WTC11 (cell line): ENCODE data around the gene CHN1. TPM values are rescaled to one million over a fixed set of nuclear protein-coding genes. Genes with fewer than 3 reads are reported as not detected.

Experiments used
- ATAC-seq: fragments of 200-7000 bp; cut with Tn5 transposase; 2 replicates; pipeline ENCODE4 v1.10.0; 2021; ENCODE audit warnings: mild to moderate bottlenecking, moderate library complexity
- CTCF ChIA-PET: fragments of 300-600 bp; sonication (Branson Sonifier 250); formaldehyde crosslinking; loops from one replicate; lab custom pipeline; 2021; ENCODE audit warnings: antibody characterized with exemption; lab: Charles Lee
- POLR2A ChIA-PET: fragments of 350-600 bp; sonication (Branson Sonifier 250); formaldehyde crosslinking; loops from one replicate; lab custom pipeline; 2021; ENCODE audit warnings: antibody characterized with exemption; lab: Charles Lee
- DNase-seq: peaks from one replicate; pipeline ENCODE4 v3.0.0; 2021; ENCODE audit warnings: low spot score
- H3K27ac Mint-ChIP-seq: 2 replicates; pipeline ENCODE4 v1.8.0; 2021; ENCODE audit warnings: mixed read lengths
- H3K27me3 Mint-ChIP-seq: 2 replicates; pipeline ENCODE4 v1.8.0; 2021; ENCODE audit warnings: low read depth, mild to moderate bottlenecking, moderate library complexity, mixed read lengths
- H3K36me3 Mint-ChIP-seq: 2 replicates; pipeline ENCODE4 v1.8.0; 2021; ENCODE audit warnings: mixed read lengths
- H3K4me1 Mint-ChIP-seq: 2 replicates; pipeline ENCODE4 v1.8.0; 2022; ENCODE audit warnings: mixed read lengths
- H3K4me3 Mint-ChIP-seq: 2 replicates; pipeline ENCODE4 v1.8.0; 2021; ENCODE audit warnings: mild to moderate bottlenecking, moderate library complexity, mixed read lengths
- H3K9me3 Mint-ChIP-seq: 2 replicates; pipeline ENCODE4 v1.8.0; 2021; ENCODE audit warnings: mixed read lengths
- ATF1 ChIP-seq: sonication (generic); formaldehyde crosslinking; IDR thresholded peaks from 2 replicates; pipeline ENCODE4 v1.8.1; 2023; ENCODE audit warnings: mild to moderate bottlenecking, moderate library complexity, missing genetic modification reagents
- ATF3 ChIP-seq: sonication (generic); formaldehyde crosslinking; conservative IDR thresholded peaks from 2 replicates; pipeline ENCODE4 v1.8.1; 2022; ENCODE audit warnings: mild to moderate bottlenecking, missing genetic modification reagents
- E2F4 ChIP-seq: sonication (generic); formaldehyde crosslinking; IDR thresholded peaks from 2 replicates; pipeline ENCODE4 v1.8.1; 2022; ENCODE audit warnings: low read depth, mild to moderate bottlenecking, moderate library complexity, missing genetic modification reagents, borderline replicate concordance
- ELF4 ChIP-seq: sonication (generic); formaldehyde crosslinking; IDR thresholded peaks from 2 replicates; pipeline ENCODE4 v1.8.1; 2022; ENCODE audit warnings: low read depth, mild to moderate bottlenecking, moderate library complexity, missing genetic modification reagents
- FOXK1 ChIP-seq: sonication (generic); formaldehyde crosslinking; IDR thresholded peaks from 2 replicates; pipeline ENCODE4 v1.8.0; 2022; ENCODE audit warnings: mild to moderate bottlenecking, moderate library complexity, missing genetic modification reagents
- HMGA2 ChIP-seq: fragments of 250-450 bp; sonication (Bioruptor Pico); IDR thresholded peaks from 2 replicates; pipeline ENCODE4 v1.4.0; 2021; ENCODE audit warnings: mild to moderate bottlenecking, moderate library complexity
- IRF1 ChIP-seq: sonication (generic); formaldehyde crosslinking; IDR thresholded peaks from 2 replicates; pipeline ENCODE4 v1.8.0; 2023; ENCODE audit warnings: missing genetic modification reagents
- JAZF1 ChIP-seq: fragments of 250-450 bp; sonication (Bioruptor Pico); IDR thresholded peaks from 2 replicates; pipeline ENCODE4 v1.9.0; 2021; ENCODE audit warnings: moderate library complexity, mild to moderate bottlenecking, inconsistent platforms
- MAX ChIP-seq: sonication (generic); formaldehyde crosslinking; IDR thresholded peaks from 2 replicates; pipeline ENCODE4 v1.8.0; 2022; ENCODE audit warnings: mild to moderate bottlenecking, missing genetic modification reagents
- MYBL2 ChIP-seq: sonication (generic); formaldehyde crosslinking; IDR thresholded peaks from 2 replicates; pipeline ENCODE4 v1.8.1; 2023; ENCODE audit warnings: mild to moderate bottlenecking, moderate library complexity, missing genetic modification reagents
- NFATC4 ChIP-seq: fragments of 250-450 bp; sonication (Bioruptor Pico); IDR thresholded peaks from 2 replicates; pipeline ENCODE4 v1.9.0; 2021; ENCODE audit warnings: mild to moderate bottlenecking
- NFYB ChIP-seq: sonication (generic); formaldehyde crosslinking; conservative IDR thresholded peaks from 2 replicates; pipeline ENCODE4 v1.8.0; 2022; ENCODE audit warnings: low read depth, missing genetic modification reagents
- OVOL2 ChIP-seq: fragments of 250-450 bp; sonication (Bioruptor Pico); IDR thresholded peaks from 2 replicates; pipeline ENCODE4 v1.9.0; 2021; ENCODE audit warnings: mild to moderate bottlenecking, borderline replicate concordance
- RORB ChIP-seq: fragments of 250-450 bp; sonication (Bioruptor Pico); IDR thresholded peaks from 2 replicates; pipeline ENCODE4 v1.9.0; 2021; ENCODE audit warnings: mild to moderate bottlenecking
- SMAD4 ChIP-seq: sonication (generic); formaldehyde crosslinking; IDR thresholded peaks from 2 replicates; pipeline ENCODE4 v1.8.0; 2022; ENCODE audit warnings: mild to moderate bottlenecking, missing genetic modification reagents
- SP1 ChIP-seq: sonication (generic); formaldehyde crosslinking; conservative IDR thresholded peaks from 2 replicates; pipeline ENCODE4 v1.8.1; 2022; ENCODE audit warnings: missing genetic modification reagents
- TCF7 ChIP-seq: sonication (generic); formaldehyde crosslinking; IDR thresholded peaks from 2 replicates; pipeline ENCODE4 v1.8.0; 2022; ENCODE audit warnings: mild to moderate bottlenecking, low read depth, missing genetic modification reagents, moderate library complexity
- TEAD4 ChIP-seq: sonication (generic); formaldehyde crosslinking; IDR thresholded peaks from 2 replicates; pipeline ENCODE4 v1.8.0; 2022; ENCODE audit warnings: mild to moderate bottlenecking, missing genetic modification reagents
- ZNF232 ChIP-seq: sonication (generic); formaldehyde crosslinking; IDR thresholded peaks from 2 replicates; pipeline ENCODE4 v1.8.0; 2022; ENCODE audit warnings: mild to moderate bottlenecking, missing genetic modification reagents
- ZNF396 ChIP-seq: fragments of 250-450 bp; sonication (Bioruptor Pico); IDR thresholded peaks from 2 replicates; pipeline ENCODE4 v1.8.0; 2021; ENCODE audit warnings: mild to moderate bottlenecking, moderate library complexity, borderline replicate concordance
- total RNA-seq: library from RNA; stranded (reverse); gene quantifications from 3 replicates; pipeline ENCODE4 v1.2.3, GENCODE V29; 2021
- TF ChIP-seq, protein P1 (sequence below): fragments of 250-450 bp; sonication (Bioruptor Pico); conservative IDR thresholded peaks from 2 replicates; pipeline ENCODE4 v1.9.0; 2021; ENCODE audit warnings: mild to moderate bottlenecking
- TF ChIP-seq, protein P2 (sequence below): fragments of 250-450 bp; sonication (Bioruptor Pico); IDR thresholded peaks from 2 replicates; pipeline ENCODE4 v1.9.0; 2021; ENCODE audit warnings: mild to moderate bottlenecking
- TF ChIP-seq, protein P3 (sequence below): sonication (generic); formaldehyde crosslinking; IDR thresholded peaks from 2 replicates; pipeline ENCODE4 v1.8.1; 2023; ENCODE audit warnings: mild to moderate bottlenecking, missing genetic modification reagents, moderate library complexity

Gene CHN1
- total RNA-seq, 1 experiment from 2014 or later: 30.0 TPM

DNA sequence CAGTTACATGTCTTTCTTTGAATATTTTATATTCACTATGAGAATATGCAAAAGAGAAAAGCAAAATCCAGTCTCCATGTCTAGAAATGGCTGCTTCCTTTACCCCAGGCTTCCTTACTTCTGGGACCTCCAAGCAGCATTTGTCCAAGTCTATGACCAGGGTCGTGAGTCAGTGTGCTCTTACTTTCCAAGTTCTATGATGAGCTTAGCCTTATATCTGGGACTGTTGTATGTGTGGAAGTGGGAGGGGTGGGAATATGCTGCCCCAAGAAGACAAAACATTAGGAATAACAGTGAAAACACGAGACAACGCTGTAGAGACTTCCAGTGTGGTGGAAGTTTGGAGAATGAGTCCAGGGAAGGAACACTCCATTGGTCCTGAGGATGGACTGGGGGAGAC, 219.7 kb downstream of the CHN1 start:
- ChIA-PET CTCF (interaction anchor here (1.3 kb wide), 1 partner anchor 238 kb away, joined by 4 read pairs; no protein-coding TSS in a partner anchor), POLR2A (no interaction called here)
- no peak for ATAC-seq

DNA sequence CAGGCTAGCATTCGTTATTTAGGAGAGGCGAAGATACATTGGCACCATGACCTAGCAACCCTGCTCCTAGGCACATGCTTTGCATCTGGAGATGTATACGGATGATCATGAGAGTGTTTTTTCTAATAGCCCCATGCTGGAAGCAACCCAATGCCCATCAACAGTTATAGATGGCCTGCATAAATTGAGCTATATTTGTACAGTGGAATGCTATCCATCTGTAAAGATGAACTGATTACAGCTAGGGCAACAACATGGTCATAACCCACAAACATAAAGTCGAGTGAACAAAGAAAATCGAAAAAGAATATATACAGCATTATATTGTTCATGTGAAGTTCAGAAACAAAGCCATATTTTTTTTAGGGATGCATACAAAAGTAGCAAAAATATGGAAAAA, 220.3 kb downstream of the CHN1 start:
- H3K27ac Mint-ChIP-seq: no peak overlapping the region
- ChIA-PET POLR2A (no interaction called here), CTCF (interaction anchor here (0.9 to 1.3 kb wide), 2 partner anchors 9 to 13 kb away, joined by 4 to 7 read pairs; no protein-coding TSS in a partner anchor)
- no peak overlapping the region for H3K4me3 Mint-ChIP-seq
- no peak for DNase-seq
- no peaks in the 10 kb centered on the region; the same call in none of the 2 replicates for H3K27me3 Mint-ChIP-seq
- no peaks in the 10 kb centered on the region for H3K36me3 Mint-ChIP-seq
- TF ChIP-seq, protein P1, sequence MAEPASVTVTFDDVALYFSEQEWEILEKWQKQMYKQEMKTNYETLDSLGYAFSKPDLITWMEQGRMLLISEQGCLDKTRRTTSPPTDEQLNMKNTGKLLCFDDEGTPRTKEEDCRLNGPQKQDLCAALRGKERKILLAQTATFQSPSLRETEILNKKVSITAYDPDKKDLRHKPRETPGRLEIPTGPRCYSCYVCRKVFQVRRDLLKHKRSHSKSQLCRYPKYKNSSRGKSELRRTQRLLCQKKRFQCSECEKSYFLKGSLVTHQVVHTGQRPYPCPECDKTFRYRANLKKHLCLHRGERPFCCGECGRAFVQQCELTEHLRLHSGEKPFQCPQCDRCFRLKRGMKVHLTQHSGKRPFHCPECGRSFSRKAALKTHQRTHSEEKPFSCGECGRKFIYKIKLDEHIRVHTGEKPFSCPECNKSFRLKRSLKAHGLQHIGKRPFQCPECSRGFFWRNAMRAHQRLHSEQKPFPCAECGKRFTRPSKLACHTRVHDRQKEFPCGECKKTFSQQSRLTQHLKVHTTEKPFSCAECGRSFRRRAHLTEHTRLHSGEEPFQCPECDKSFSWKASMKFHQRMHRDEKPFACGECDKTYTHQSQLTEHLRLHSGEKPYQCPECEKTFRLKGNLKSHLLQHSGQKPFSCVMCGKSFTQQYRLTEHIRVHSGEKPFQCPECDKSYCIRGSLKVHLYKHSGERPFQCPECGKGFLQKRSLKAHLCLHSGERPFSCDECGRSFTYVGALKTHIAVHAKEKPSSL (CRISPR knock-in tag): no peak
- no peak for TF ChIP-seq ZNF396 (CRISPR knock-in tag)
- TF ChIP-seq SP1: no peak
- TF ChIP-seq RORB: no peak
- TF ChIP-seq, protein P2, sequence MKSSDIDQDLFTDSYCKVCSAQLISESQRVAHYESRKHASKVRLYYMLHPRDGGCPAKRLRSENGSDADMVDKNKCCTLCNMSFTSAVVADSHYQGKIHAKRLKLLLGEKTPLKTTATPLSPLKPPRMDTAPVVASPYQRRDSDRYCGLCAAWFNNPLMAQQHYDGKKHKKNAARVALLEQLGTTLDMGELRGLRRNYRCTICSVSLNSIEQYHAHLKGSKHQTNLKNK (CRISPR knock-in tag): no peak
- TF ChIP-seq, protein P3, sequence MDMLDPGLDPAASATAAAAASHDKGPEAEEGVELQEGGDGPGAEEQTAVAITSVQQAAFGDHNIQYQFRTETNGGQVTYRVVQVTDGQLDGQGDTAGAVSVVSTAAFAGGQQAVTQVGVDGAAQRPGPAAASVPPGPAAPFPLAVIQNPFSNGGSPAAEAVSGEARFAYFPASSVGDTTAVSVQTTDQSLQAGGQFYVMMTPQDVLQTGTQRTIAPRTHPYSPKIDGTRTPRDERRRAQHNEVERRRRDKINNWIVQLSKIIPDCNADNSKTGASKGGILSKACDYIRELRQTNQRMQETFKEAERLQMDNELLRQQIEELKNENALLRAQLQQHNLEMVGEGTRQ (CRISPR knock-in tag): no peak
- TF ChIP-seq MYBL2 (CRISPR knock-in tag): no peak
- TF ChIP-seq MAX (CRISPR knock-in tag): no peak
- TF ChIP-seq HMGA2: no peak
- no peak for TF ChIP-seq NFATC4 (CRISPR knock-in tag)
- TF ChIP-seq E2F4 (CRISPR knock-in tag): no peak
- no peak for TF ChIP-seq TEAD4 (CRISPR knock-in tag)
- H3K9me3 Mint-ChIP-seq: 0 out of 2 replicates have a peak, but pooled peaks cover under 1% of the 10 kb centered on the region
- ATAC-seq: no peak
- peaks cover 62% of the 10 kb centered on the region for H3K4me1 Mint-ChIP-seq

More for the DNA sequence above, 219.7 kb downstream of the CHN1 start:
- Mint-ChIP-seq H3K36me3 (peaks cover 5% of the 10 kb centered on the region; the same call in 1 of the 2 replicates), H3K27me3 (no peaks in the 10 kb centered on the region; the same call in none of the 2 replicates), H3K4me1 (peaks cover 62% of the 10 kb centered on the region), H3K27ac (peak overlapping the region; percentile 85; the same call in 1 of the 2 replicates), H3K4me3 (no peak overlapping the region), H3K9me3 (0 out of 2 replicates have a peak, but pooled peaks cover 3% of the 10 kb centered on the region)
- no peak for TF ChIP-seq FOXK1 (CRISPR knock-in tag)
- no peak for DNase-seq

DNA sequence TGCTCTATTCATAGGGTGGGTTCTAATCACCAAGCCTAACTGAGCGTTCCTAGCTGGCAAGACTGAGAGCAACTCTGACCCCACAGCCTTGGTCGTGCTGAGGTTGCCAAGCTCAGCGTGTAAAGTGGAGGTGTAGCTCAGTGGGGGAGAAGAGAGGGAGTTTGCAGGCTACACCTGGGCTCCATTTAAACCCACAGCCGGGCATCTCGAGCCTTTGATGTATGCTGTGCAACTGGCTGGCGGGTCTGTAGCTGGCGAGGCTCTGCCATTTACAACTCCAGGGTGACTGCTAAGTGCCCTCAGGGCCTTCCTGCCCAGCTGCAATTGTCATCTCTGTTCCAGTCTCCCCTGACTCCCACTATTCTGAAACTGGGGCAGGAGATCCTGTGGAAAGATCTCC, 220.9 kb downstream of the CHN1 start:
- no peaks in the 10 kb centered on the region for H3K36me3 Mint-ChIP-seq
- ChIA-PET POLR2A (no interaction called here), CTCF (interaction anchor here (0.9 to 1.3 kb wide), 2 partner anchors 8 to 12 kb away, joined by 4 to 7 read pairs; no protein-coding TSS in a partner anchor)
- H3K27ac Mint-ChIP-seq: no peak overlapping the region
- DNase-seq (no peak), ATAC-seq (no peak)
- H3K4me3 Mint-ChIP-seq: no peak overlapping the region
- TF ChIP-seq NFYB (no peak), ATF3 (CRISPR knock-in tag) (no peak), OVOL2 (no peak), SMAD4 (CRISPR knock-in tag) (no peak), TCF7 (CRISPR knock-in tag) (no peak), ELF4 (CRISPR knock-in tag) (no peak), ATF1 (CRISPR knock-in tag) (no peak), ZNF232 (CRISPR knock-in tag) (no peak), IRF1 (CRISPR knock-in tag) (no peak), JAZF1 (CRISPR knock-in tag) (no peak)
- no peaks in the 10 kb centered on the region for H3K9me3 Mint-ChIP-seq
- no peaks in the 10 kb centered on the region; the same call in none of the 2 replicates for H3K27me3 Mint-ChIP-seq
- H3K4me1 Mint-ChIP-seq: peaks cover 66% of the 10 kb centered on the region
